H1 (cell line): ENCODE measurements around the gene NPC1L1. TPM values are rescaled to one million over a fixed set of nuclear protein-coding genes. Genes with fewer than 3 reads are reported as not detected.

ENCODE experiments used
- ATF2 ChIP-seq: IDR thresholded peaks from 2 replicates; pipeline ENCODE4 v1.6.1; 2012; ENCODE audit warnings: low read length, inconsistent platforms
- BCL11A ChIP-seq, 2 experiments: IDR thresholded peaks; one replicate each; pipeline ENCODE4 v1.6.1; 2011; ENCODE audit warnings: low read depth in 2 of 2, low read length in 2 of 2, mild to moderate bottlenecking in 2 of 2
- BRCA1 ChIP-seq: IDR thresholded peaks from 2 replicates; pipeline ENCODE4 v1.6.1; 2012; ENCODE audit warnings: low read depth, low read length, improper control_type of control experiment
- CHD7 ChIP-seq: fragments of 300-600 bp; sonication (generic); IDR thresholded peaks from 2 replicates; pipeline ENCODE4 v1.7.1; 2012; ENCODE audit warnings: low read length, moderate library complexity, mild to moderate bottlenecking, inconsistent platforms; ENCODE audit not compliant: insufficient replicate concordance
- CTBP2 ChIP-seq: IDR thresholded peaks from 2 replicates; pipeline ENCODE4 v1.7.0; 2011; ENCODE audit warnings: borderline replicate concordance, mild to moderate bottlenecking, moderate library complexity, mixed read lengths, low read length; ENCODE audit not compliant: insufficient read depth, insufficient read length
- FOSL1 ChIP-seq: IDR thresholded peaks from 2 replicates; pipeline ENCODE4 v1.6.1; 2011; ENCODE audit warnings: mild to moderate bottlenecking, low read depth, low read length, moderate library complexity; ENCODE audit not compliant: insufficient read depth
- NRF1 ChIP-seq: IDR thresholded peaks from 2 replicates; pipeline ENCODE4 v1.6.1; 2011; ENCODE audit warnings: mild to moderate bottlenecking, low read depth, low read length, improper control_type of control experiment
- POLR2A ChIP-seq, 2 experiments: IDR thresholded peaks; 1 replicate in 1 of 2; 2 replicates in 1 of 2; pipeline ENCODE4 v1.6.1; 2011; ENCODE audit warnings: low read depth in 2 of 2, low read length in 2 of 2, mild to moderate bottlenecking in 2 of 2; ENCODE audit errors: control extremely low read depth in 1 of 2
- RFX5 ChIP-seq: IDR thresholded peaks from 2 replicates; pipeline ENCODE4 v1.6.1; 2011; ENCODE audit warnings: low read depth, low read length, improper control_type of control experiment, borderline replicate concordance
- SP2 ChIP-seq: IDR thresholded peaks from 2 replicates; pipeline ENCODE4 v1.6.1; 2012; ENCODE audit warnings: mild to moderate bottlenecking, low read length, inconsistent platforms
- SRF ChIP-seq: IDR thresholded peaks from 2 replicates; pipeline ENCODE4 v1.6.1; 2011; ENCODE audit warnings: mild to moderate bottlenecking, low read depth, low read length, moderate library complexity
- polyA plus RNA-seq, 7 experiments: library from polyadenylated mRNA; depleted of rRNA in 3 of 7; stranded (reverse) in 5 of 7; unstranded in 2 of 7; fragments of >200 nt in 5 of 7; fragments of 200-250 nt in 2 of 7; gene quantifications; 1 replicate in 5 of 7; 2 replicates in 1 of 7; 4 replicates in 1 of 7; pipeline versions ENCODE4 v1.2.1 to v1.2.3, GENCODE V29; 2011 to 2013; ENCODE audit warnings: missing spikeins in 2 of 7, mixed read lengths in 2 of 7
- total RNA-seq: library from RNA; stranded (reverse); fragmentation: NEBNext Ultra II Directional; extraction: Animal tissue kit (Norgen Biotek cat#: 25700); gene quantifications from 2 replicates; pipeline ENCODE4 v1.2.1, GENCODE V29; 2021

The NPC1L1 gene
- total and polyA plus RNA-seq, 2 of the 8 experiments (the other 6 are each of a cell fraction or from before 2014, with no cell fraction given) = 0.06 to 0.21 TPM

GRCh38 chr7:44488955-44489354 lies 52.2 kb downstream of the NPC1L1 start (continued):
- TF ChIP-seq CHD7 (no peak), SP2 (no peak), SRF (no peak), ATF2 (no peak), POLR2A (IDR thresholded peaks at IDR 0.05; ENCODE audit: control extremely low read depth in 1 of 2, low read depth in 2 of 2, low read length in 2 of 2) (no peak), BRCA1 (no peak), RFX5 (no peak), NRF1 (no peak), BCL11A (IDR thresholded peaks at IDR 0.05; ENCODE audit: low read depth in 2 of 2, low read length in 2 of 2) (no peak), FOSL1 (no peak), CTBP2 (no peak)
